Smooth muscle cell (in vitro differentiated cells): ENCODE results near the gene SELPLG. TPM values are rescaled to one million over a fixed set of nuclear protein-coding genes. Genes with fewer than 3 reads are reported as not detected.
"Not testable (repeated sequence)": the region's sequence is repeated elsewhere in the genome, so short reads cannot be mapped to it uniquely, and the experiment has no call there.

Experiments
- DNase-seq: peaks from one replicate; lab custom pipeline; 2025; ENCODE audit not compliant: unreplicated experiment; lab: John Stamatoyannopoulos, UW
- H2AFZ ChIP-seq: fragments of 200-600 bp; sonication (generic); 2 replicates; pipeline ENCODE4 v1.6.0; 2016; ENCODE audit warnings: antibody characterized with exemption, low read depth, mild to moderate bottlenecking
- H3F3A ChIP-seq: fragments of 200-600 bp; sonication (generic); 2 replicates; pipeline ENCODE4 v1.6.0; 2017; ENCODE audit warnings: antibody characterized with exemption, low read depth
- H3K27ac ChIP-seq: fragments of 200-600 bp; sonication (generic); 2 replicates; pipeline ENCODE4 v1.5.1; 2016; ENCODE audit warnings: low read depth, mild to moderate bottlenecking
- H3K27me3 ChIP-seq: fragments of 200-600 bp; sonication (generic); 2 replicates; pipeline ENCODE4 v1.6.1; 2016; ENCODE audit warnings: low read depth, mild to moderate bottlenecking
- H3K36me3 ChIP-seq: fragments of 200-600 bp; sonication (generic); 2 replicates; pipeline ENCODE4 v1.5.1; 2016; ENCODE audit warnings: low read depth
- H3K4me1 ChIP-seq: fragments of 200-600 bp; sonication (generic); 2 replicates; pipeline ENCODE4 v1.5.1; 2016; ENCODE audit warnings: low read depth
- H3K4me2 ChIP-seq: fragments of 200-600 bp; sonication (generic); 2 replicates; pipeline ENCODE4 v1.6.0; 2016; ENCODE audit warnings: mild to moderate bottlenecking
- H3K4me3 ChIP-seq: fragments of 200-600 bp; sonication (generic); 2 replicates; pipeline ENCODE4 v1.5.1; 2016; ENCODE audit warnings: mild to moderate bottlenecking
- H3K79me2 ChIP-seq: fragments of 200-600 bp; sonication (generic); 2 replicates; pipeline ENCODE4 v1.6.0; 2016; ENCODE audit warnings: low read depth, mild to moderate bottlenecking
- H3K9ac ChIP-seq: fragments of 200-600 bp; sonication (generic); 2 replicates; pipeline ENCODE4 v1.6.0; 2016; ENCODE audit warnings: low read depth
- H3K9me3 ChIP-seq: fragments of 200-600 bp; sonication (generic); replicated peaks from 2 replicates; pipeline ENCODE4 v1.5.1; 2016; ENCODE audit warnings: low read depth
- H4K20me1 ChIP-seq: fragments of 200-600 bp; sonication (generic); 2 replicates; pipeline ENCODE4 v1.6.0; 2016; ENCODE audit warnings: low read depth
- CTCF ChIP-seq: fragments of 200-600 bp; sonication (generic); IDR thresholded peaks from 2 replicates; pipeline ENCODE4 v1.5.1; 2017; ENCODE audit warnings: borderline replicate concordance, mild to moderate bottlenecking, antibody characterized with exemption; ENCODE audit not compliant: insufficient read depth, poor library complexity, severe bottlenecking
- WGBS: methylation state at CpG from one replicate; pipeline ENCODE4 v1.1.7; 2016; ENCODE audit warnings: low lambda C conversion rate; 5-methylcytosine and 5-hydroxymethylcytosine counted together
- polyA plus RNA-seq: library from polyadenylated mRNA; unstranded; fragments of >200 nt; fragmentation: Nextera tagmentation; extraction: Ambion mirVana; gene quantifications from 2 replicates; pipeline ENCODE4 v1.2.1, GENCODE V29; 2016
- total RNA-seq: library from RNA; depleted of rRNA; stranded (reverse); fragments of >200 nt; gene quantifications from 2 replicates; pipeline ENCODE4 v1.2.3, GENCODE V29; 2014

SELPLG gene
- total and polyA plus RNA-seq, 2 experiments from 2014 or later = 0.09 to 2.0 TPM

- not testable (repeated sequence) for H3K79me2 ChIP-seq, DNase-seq, H4K20me1 ChIP-seq, H3K27me3 ChIP-seq, H3K36me3 ChIP-seq, H3K4me1 ChIP-seq, H3K27ac ChIP-seq, H3K9ac ChIP-seq, H3K4me3 ChIP-seq, H2AFZ ChIP-seq, H3K9me3 ChIP-seq, H3K4me2 ChIP-seq
- 90% methylated on average over 9 of the region's 9 CpGs for WGBS
- H3F3A ChIP-seq = peaks cover 15% of the 10 kb centered on the region
Measured at GRCh38 chr12:108654622-108655021, 20.9 kb upstream of the SELPLG start.

- DNase-seq = no peak
- H3K4me2 ChIP-seq = no peak overlapping the region
- H3F3A ChIP-seq = peaks cover 18% of the 10 kb centered on the region
- H3K4me3 ChIP-seq = no peak overlapping the region
- no peaks in the 10 kb centered on the region for H3K4me1 ChIP-seq
- peaks cover 6% of the 10 kb centered on the region for H3K36me3 ChIP-seq
- WGBS = 85% methylated on average over 3 of the region's 3 CpGs
- H3K9ac ChIP-seq = no peak overlapping the region
- TF ChIP-seq CTCF = no peak
- no peak overlapping the region for H3K27ac ChIP-seq
- no peaks in the 10 kb centered on the region for H3K9me3 ChIP-seq
- no peaks in the 10 kb centered on the region for H3K27me3 ChIP-seq
- peaks cover 5% of the 10 kb centered on the region for H3K79me2 ChIP-seq
- no peak overlapping the region for H2AFZ ChIP-seq
- peaks cover 3% of the 10 kb centered on the region for H4K20me1 ChIP-seq
Measured at GRCh38 chr12:108653922-108654321, 20.2 kb upstream of the SELPLG start.

GRCh38 chr12:108653082-108653516 lies 19.4 kb upstream of the SELPLG start:
- no peaks in the 10 kb centered on the region for H3K27me3 ChIP-seq
- H3F3A ChIP-seq = peaks cover 24% of the 10 kb centered on the region
- no peak overlapping the region for H3K4me2 ChIP-seq
- H3K4me3 ChIP-seq = no peak overlapping the region
- no peaks in the 10 kb centered on the region for H3K9me3 ChIP-seq
- peaks cover 3% of the 10 kb centered on the region for H4K20me1 ChIP-seq
- no peak for DNase-seq
- no peak for TF ChIP-seq CTCF
- no peak overlapping the region for H2AFZ ChIP-seq
- H3K4me1 ChIP-seq = peaks cover 7% of the 10 kb centered on the region
- H3K27ac ChIP-seq = no peak overlapping the region
- peaks cover 6% of the 10 kb centered on the region for H3K36me3 ChIP-seq
- H3K9ac ChIP-seq = no peak overlapping the region
- H3K79me2 ChIP-seq = no peaks in the 10 kb centered on the region

- Histone ChIP-seq H3K4me1 (peaks cover 9% of the 10 kb centered on the region), H3K27me3 (no peaks in the 10 kb centered on the region), H3K27ac (peak overlapping the region; percentile 94), H2AFZ (no peak overlapping the region), H3K4me3 (no peak overlapping the region), H3K79me2 (no peaks in the 10 kb centered on the region), H3K9me3 (no peaks in the 10 kb centered on the region), H3K9ac (peak overlapping the region; percentile 74), H4K20me1 (no peaks in the 10 kb centered on the region), H3F3A (peaks cover 24% of the 10 kb centered on the region), H3K4me2 (no peak overlapping the region), H3K36me3 (peaks cover 13% of the 10 kb centered on the region)
- DNase-seq = no peak
- no peak for TF ChIP-seq CTCF
- 82% methylated on average over 2 of the region's 2 CpGs for WGBS
Measured at GRCh38 chr12:108650083-108650482, 16.4 kb upstream of the SELPLG start.
